Measurements from ENCODE around the gene CDH23. TPM values are rescaled to one million over a fixed set of nuclear protein-coding genes. Genes with fewer than 3 reads are reported as not detected.

CDH23 gene
- total and polyA plus RNA-seq, 10 of the 15 experiments (the other 5 are each of a cell fraction or from before 2014, with no cell fraction given), result 0.09 to 0.40 (median 0.15) TPM; not detected in 1

DNA sequence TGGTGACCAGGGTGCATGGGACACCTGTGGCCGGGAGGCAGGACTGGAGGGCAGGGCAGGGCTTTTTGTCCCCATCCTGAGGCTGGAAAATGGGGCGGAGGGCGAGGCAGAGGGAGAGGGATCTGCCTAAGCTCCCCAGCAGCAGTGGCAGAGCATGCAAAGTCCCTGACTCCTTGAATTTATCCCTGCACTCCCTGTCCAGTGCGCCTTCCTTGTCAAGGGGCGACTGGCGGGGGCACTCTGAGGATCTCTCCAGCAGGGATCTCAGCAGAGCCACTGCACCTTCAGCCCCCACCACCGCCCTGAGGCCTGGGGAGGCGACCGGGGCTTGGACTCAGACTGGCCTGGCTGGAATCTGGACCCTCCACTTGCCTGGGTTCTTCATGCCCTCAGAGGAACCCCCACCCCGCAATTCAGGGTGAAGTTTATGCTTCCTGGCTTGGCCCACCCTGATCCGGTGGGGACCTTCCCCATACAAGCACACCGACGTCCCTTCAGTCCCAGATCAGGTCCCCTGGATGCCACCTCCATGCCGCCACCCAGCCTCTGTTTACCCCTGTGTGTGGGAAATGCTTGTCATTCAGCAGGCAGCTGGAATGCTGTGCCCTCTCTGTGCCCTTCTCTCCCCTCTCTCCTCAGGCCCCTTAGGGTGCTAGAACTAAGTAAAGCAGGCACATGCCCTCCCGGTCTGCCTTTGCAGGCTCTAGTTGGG lies 46.3 kb downstream of the CDH23 start:
- Histone ChIP-seq H3K36me3 (ENCODE audit: control insufficient read depth in 2 of 2, insufficient read depth in 2 of 2, low read length in 1 of 2) (no peaks in the 10 kb centered on the region), H3K27ac (ENCODE audit: control insufficient read depth, insufficient read depth) (no peak overlapping the region), H3K27me3 (replicated peaks in 1 of 2; ENCODE audit: control insufficient read depth in 2 of 2, insufficient read depth in 2 of 2, low read length in 1 of 2) (peaks cover 0 to 4% of the 10 kb centered on the region in 2 experiments; a peak in 3 of 4 replicates), H2AFZ (ENCODE audit: control insufficient read depth, low read depth, low read length) (no peak overlapping the region), H3K4me1 (ENCODE audit: control insufficient read depth, insufficient read depth, low read length) (no peaks in the 10 kb centered on the region), H3K4me3 (no peak overlapping the region), H3K4me2 (ENCODE audit: control insufficient read depth, insufficient read depth) (no peak overlapping the region), H3K9ac (ENCODE audit: control insufficient read depth, insufficient read depth, low read length) (no peak overlapping the region), H4K20me1 (ENCODE audit: control insufficient read depth, insufficient read depth) (no peaks in the 10 kb centered on the region), H3K79me2 (ENCODE audit: control insufficient read depth, insufficient read depth, low read length) (no peaks in the 10 kb centered on the region), H3K9me3 (replicated peaks; ENCODE audit: control insufficient read depth, insufficient read depth, low read length) (no peaks in the 10 kb centered on the region)
- in situ Hi-C loops (cut with MboI) (no loop called here), intact Hi-C loops (cut with micrococcal nuclease; ENCODE audit: unreplicated experiment) (no loop called here)
- ChIA-PET CTCF (no interaction called here), RAD21 (ENCODE audit: unreplicated experiment) (no interaction called here), SMC1A (ENCODE audit: uncharacterized antibody, unreplicated experiment) (no interaction called here), POLR2A (no interaction called here)
- DNase-seq (ENCODE audit: low read depth, low spot score) (no peak), ATAC-seq (no peak), FAIRE-seq (no peak)
- no peak for TF ChIP-seq NFXL1 (IDR thresholded peaks at IDR 0.05; ENCODE audit: borderline replicate concordance)
- no peak for TF ChIP-seq ZNF207 (IDR thresholded peaks at IDR 0.05; ENCODE audit: borderline replicate concordance)
- no peak for TF ChIP-seq HDGF (IDR thresholded peaks at IDR 0.05)
- no peak for TF ChIP-seq RFX5 (IDR thresholded peaks at IDR 0.05; ENCODE audit: low read depth, low read length)
- no peak for TF ChIP-seq SREBF2 (IDR thresholded peaks at IDR 0.05; ENCODE audit: low read length)
- no peak for TF ChIP-seq YBX1 (IDR thresholded peaks at IDR 0.05)
- no peak for TF ChIP-seq NFYB (IDR thresholded peaks at IDR 0.05; ENCODE audit: insufficient read depth, low read depth, low read length)
- no peak for TF ChIP-seq IRF4 (IDR thresholded peaks at IDR 0.05; ENCODE audit: low read depth, low read length)
- no peak for TF ChIP-seq GABPA (IDR thresholded peaks at IDR 0.05; ENCODE audit: low read depth)
- TF ChIP-seq ESRRA (IDR thresholded peaks at IDR 0.05; ENCODE audit: low read length), result no peak
- TF ChIP-seq SRF (IDR thresholded peaks at IDR 0.05; ENCODE audit: low read depth in 2 of 2, low read length in 2 of 2), result no peak
- WGBS (ENCODE audit: insufficient coverage, insufficient replicate concordance, low lambda C conversion rate, missing lambda C conversion rate), result 33% methylated on average over 15 of the region's 15 CpGs
- no TSS peak for BruUV-seq (replicated peaks)

Measured in GM12878 (cell line).